ENCODE measurements around the gene ADCK1. TPM values are rescaled to one million over a fixed set of nuclear protein-coding genes. Genes with fewer than 3 reads are reported as not detected.

Gene ADCK1
- total RNA-seq, 1 experiment from 2014 or later = 19.0 TPM

DNA sequence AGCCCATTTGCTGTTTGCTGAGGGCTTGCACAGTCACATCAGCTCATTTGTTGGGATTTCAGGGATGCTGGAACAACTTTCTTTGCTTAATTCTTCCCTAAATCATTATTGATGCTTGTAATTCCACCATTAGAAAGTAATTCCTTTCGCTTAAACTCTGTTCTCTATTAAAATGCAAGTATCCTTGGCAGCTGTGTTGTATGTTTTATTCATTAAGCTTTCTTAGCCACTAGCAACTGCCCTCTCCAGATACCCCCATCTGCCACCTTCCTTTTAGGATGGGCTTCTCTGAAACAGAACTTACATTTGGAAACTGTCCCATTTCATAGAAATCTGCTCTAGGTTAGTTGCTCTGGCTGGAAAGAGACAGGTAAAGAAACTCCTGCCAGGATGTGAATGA is 43.7 kb downstream of the ADCK1 start:
- Histone ChIP-seq H3K4me3 (no peak overlapping the region), H3K9me2 (ENCODE audit: insufficient read depth) (no peaks in the 10 kb centered on the region), H2AFZ (no peak overlapping the region), H4K20me1 (ENCODE audit: insufficient read depth) (no peaks in the 10 kb centered on the region), H3K79me2 (ENCODE audit: low read depth) (no peaks in the 10 kb centered on the region), H3K27me3 (ENCODE audit: insufficient read depth, low read depth) (no peaks in the 10 kb centered on the region), H3K9me3 (ENCODE audit: insufficient read depth, low read depth) (no peaks in the 10 kb centered on the region), H3K27ac (no peak overlapping the region), H3K4me2 (no peak overlapping the region), H3K36me3 (ENCODE audit: low read depth) (no peaks in the 10 kb centered on the region), H3F3A (ENCODE audit: insufficient read depth, low read depth) (no peaks in the 10 kb centered on the region), H3K4me1 (replicated peaks; ENCODE audit: insufficient read depth) (no peaks in the 10 kb centered on the region)
- DNase-seq = no peak
- CTCF ChIA-PET = no interaction called here
- POLR2A ChIA-PET (ENCODE audit: unreplicated experiment) = interaction anchor here (0.7 kb wide), 1 partner anchor 12 kb away, joined by 3 read pairs; no protein-coding TSS in a partner anchor
- intact Hi-C loops (cut with micrococcal nuclease; ENCODE audit: unreplicated experiment) = no loop called here
- no TSS peak for BruUV-seq (replicated peaks)
- TF ChIP-seq EZH2 (IDR thresholded peaks at IDR 0.05; ENCODE audit: low read depth) = no peak
- TF ChIP-seq, protein P1, sequence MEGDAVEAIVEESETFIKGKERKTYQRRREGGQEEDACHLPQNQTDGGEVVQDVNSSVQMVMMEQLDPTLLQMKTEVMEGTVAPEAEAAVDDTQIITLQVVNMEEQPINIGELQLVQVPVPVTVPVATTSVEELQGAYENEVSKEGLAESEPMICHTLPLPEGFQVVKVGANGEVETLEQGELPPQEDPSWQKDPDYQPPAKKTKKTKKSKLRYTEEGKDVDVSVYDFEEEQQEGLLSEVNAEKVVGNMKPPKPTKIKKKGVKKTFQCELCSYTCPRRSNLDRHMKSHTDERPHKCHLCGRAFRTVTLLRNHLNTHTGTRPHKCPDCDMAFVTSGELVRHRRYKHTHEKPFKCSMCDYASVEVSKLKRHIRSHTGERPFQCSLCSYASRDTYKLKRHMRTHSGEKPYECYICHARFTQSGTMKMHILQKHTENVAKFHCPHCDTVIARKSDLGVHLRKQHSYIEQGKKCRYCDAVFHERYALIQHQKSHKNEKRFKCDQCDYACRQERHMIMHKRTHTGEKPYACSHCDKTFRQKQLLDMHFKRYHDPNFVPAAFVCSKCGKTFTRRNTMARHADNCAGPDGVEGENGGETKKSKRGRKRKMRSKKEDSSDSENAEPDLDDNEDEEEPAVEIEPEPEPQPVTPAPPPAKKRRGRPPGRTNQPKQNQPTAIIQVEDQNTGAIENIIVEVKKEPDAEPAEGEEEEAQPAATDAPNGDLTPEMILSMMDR (conservative IDR thresholded peaks at IDR 0.05) = no peak

DNA sequence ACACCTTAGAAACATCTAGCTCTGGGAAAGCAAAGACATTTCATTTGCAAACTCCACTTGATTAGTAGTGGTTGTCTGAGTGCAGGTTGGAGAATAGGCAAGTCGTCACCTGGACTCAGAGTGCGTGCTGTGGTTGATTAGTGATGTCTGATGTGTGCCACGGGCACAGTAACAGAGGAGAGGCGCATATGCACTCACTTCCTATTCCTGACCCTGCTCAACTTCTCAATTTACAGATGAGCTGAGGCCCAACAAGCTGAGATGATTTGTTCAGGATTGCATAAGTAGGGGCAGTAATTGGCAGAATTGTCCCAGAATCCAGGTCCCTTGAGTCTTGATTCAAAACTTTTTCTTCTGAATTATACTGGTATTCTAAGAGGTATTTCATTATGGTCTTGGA is 44.9 kb downstream of the ADCK1 start:
- H3K4me2 ChIP-seq = no peak overlapping the region
- no peaks in the 10 kb centered on the region for H3K4me1 ChIP-seq (replicated peaks; ENCODE audit: insufficient read depth)
- H3K4me3 ChIP-seq = no peak overlapping the region
- POLR2A ChIA-PET (ENCODE audit: unreplicated experiment) = no interaction called here
- CTCF ChIA-PET = no interaction called here
- no peak overlapping the region for H3K27ac ChIP-seq
- no peak for DNase-seq
- H4K20me1 ChIP-seq (ENCODE audit: insufficient read depth) = no peaks in the 10 kb centered on the region
- no peaks in the 10 kb centered on the region for H3K27me3 ChIP-seq (ENCODE audit: insufficient read depth, low read depth)
- no peaks in the 10 kb centered on the region for H3K9me3 ChIP-seq (ENCODE audit: insufficient read depth, low read depth)
- intact Hi-C loops (cut with micrococcal nuclease; ENCODE audit: unreplicated experiment) = no loop called here
- TF ChIP-seq EZH2 (IDR thresholded peaks at IDR 0.05; ENCODE audit: low read depth) = no peak
- TF ChIP-seq, protein P1 (conservative IDR thresholded peaks at IDR 0.05) = no peak
- no peaks in the 10 kb centered on the region for H3K79me2 ChIP-seq (ENCODE audit: low read depth)
- H3K9me2 ChIP-seq (ENCODE audit: insufficient read depth) = no peaks in the 10 kb centered on the region
- no peaks in the 10 kb centered on the region for H3K36me3 ChIP-seq (ENCODE audit: low read depth)
- H2AFZ ChIP-seq = no peak overlapping the region
- BruUV-seq (replicated peaks) = no TSS peak
- H3F3A ChIP-seq (ENCODE audit: insufficient read depth, low read depth) = no peaks in the 10 kb centered on the region

DNA sequence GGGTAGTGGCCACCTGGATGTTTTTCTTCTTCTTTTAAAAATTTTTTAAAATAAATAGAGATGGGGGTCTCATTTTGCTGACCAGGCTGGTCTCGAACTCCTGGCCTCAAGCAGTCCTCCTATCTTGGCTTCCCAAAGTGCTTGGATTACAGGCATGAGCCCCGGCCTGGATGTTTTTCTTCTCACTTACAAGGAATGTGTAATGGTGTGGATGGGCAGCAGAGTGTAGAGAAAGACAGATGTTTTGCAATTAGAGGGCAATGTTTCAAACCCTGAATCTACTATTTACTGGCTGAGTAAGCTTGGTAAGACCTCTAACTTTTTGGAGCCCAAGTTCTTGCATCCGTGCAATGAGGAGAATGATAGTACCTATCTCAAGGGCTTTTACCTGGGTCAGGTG is 48.1 kb downstream of the ADCK1 start:
- no TSS peak for BruUV-seq (replicated peaks)
- H3F3A ChIP-seq (ENCODE audit: insufficient read depth, low read depth) = no peaks in the 10 kb centered on the region
- H3K27ac ChIP-seq = no peak overlapping the region
- no peaks in the 10 kb centered on the region for H4K20me1 ChIP-seq (ENCODE audit: insufficient read depth)
- ChIA-PET CTCF (no interaction called here), POLR2A (ENCODE audit: unreplicated experiment) (no interaction called here)
- H2AFZ ChIP-seq = no peak overlapping the region
- H3K27me3 ChIP-seq (ENCODE audit: insufficient read depth, low read depth) = no peaks in the 10 kb centered on the region
- no peak overlapping the region for H3K4me3 ChIP-seq
- H3K4me2 ChIP-seq = no peak overlapping the region
- DNase-seq = no peak
- intact Hi-C loops (cut with micrococcal nuclease; ENCODE audit: unreplicated experiment) = no loop called here
- H3K36me3 ChIP-seq (ENCODE audit: low read depth) = no peaks in the 10 kb centered on the region
- TF ChIP-seq, protein P1 (conservative IDR thresholded peaks at IDR 0.05) = no peak
- TF ChIP-seq EZH2 (IDR thresholded peaks at IDR 0.05; ENCODE audit: low read depth) = no peak
- H3K79me2 ChIP-seq (ENCODE audit: low read depth) = no peaks in the 10 kb centered on the region
- no peaks in the 10 kb centered on the region for H3K9me2 ChIP-seq (ENCODE audit: insufficient read depth)
- H3K9me3 ChIP-seq (ENCODE audit: insufficient read depth, low read depth) = no peaks in the 10 kb centered on the region
- H3K4me1 ChIP-seq (replicated peaks; ENCODE audit: insufficient read depth) = no peaks in the 10 kb centered on the region

Data from PC-9 (cell line).